Left lung (tissue), 10 donors: ENCODE measurements around the gene ARL10. TPM values are rescaled to one million over a fixed set of nuclear protein-coding genes. Genes with fewer than 3 reads are reported as not detected.

Experiments
- ATAC-seq: fragments of 200-7000 bp; cut with Tn5 transposase; one replicate; pipeline ENCODE4 v1.9.1; 2020; ENCODE audit warnings: moderate library complexity
- DNase-seq, 4 donors: peaks; one replicate each; pipeline ENCODE4 v3.0.0-alpha.2; 2013 to 2020
- H3K27ac ChIP-seq, 2 donors: fragments of 200-600 bp; sonication (generic) in 1 of 2; one replicate each; pipeline versions ENCODE4 v1.5.0 to v1.8.0; 2020 to 2021
- H3K27me3 ChIP-seq, 2 donors: fragments of 200-600 bp; sonication (generic) in 1 of 2; one replicate each; pipeline versions ENCODE4 v1.5.0 to v1.8.0; 2020 to 2021
- H3K36me3 ChIP-seq, 2 donors: fragments of 200-600 bp; sonication (generic) in 1 of 2; one replicate each; pipeline versions ENCODE4 v1.5.0 to v1.8.0; 2020 to 2021
- H3K4me1 ChIP-seq, 2 donors: fragments of 200-600 bp; one replicate each; pipeline ENCODE4 v1.8.0; 2021
- H3K4me3 ChIP-seq, 2 donors: fragments of 200-600 bp; sonication (generic) in 1 of 2; one replicate each; pipeline versions ENCODE4 v1.5.0 to v1.8.0; 2020 to 2021; ENCODE audit warnings: mild to moderate bottlenecking in 1 of 2
- H3K9me3 ChIP-seq, 2 donors: fragments of 200-600 bp; sonication (generic) in 1 of 2; one replicate each; pipeline versions ENCODE4 v1.5.0 to v1.8.0; 2020 to 2021
- intact Hi-C, 2 donors: fragments of 100-400 bp; cut with DNase I; formaldehyde crosslinking; loops; one replicate each; pipeline versions ENCODE4 v1.11.2 to v1.14.2; 2022
- polyA plus RNA-seq, 6 donors: library from polyadenylated mRNA; unstranded; fragments of 120-200 nt; gene quantifications; one replicate each; pipeline ENCODE4 v1.2.1, GENCODE V29; 2013; ENCODE audit not compliant: insufficient read length in 6 of 6
- total RNA-seq, 2 donors: library from RNA; stranded (reverse); fragmentation: NEBNext Ultra II Directional; extraction: Animal tissue kit (Norgen Biotek cat#: 25700); gene quantifications; one replicate each; pipeline ENCODE4 v1.2.1, GENCODE V29; 2021
- TF ChIP-seq, protein P1 (sequence below), 2 donors: fragments of 200-600 bp; sonication (generic) in 1 of 2; IDR thresholded peaks; one replicate each; pipeline versions ENCODE4 v1.5.0 to v1.8.0; 2021; ENCODE audit warnings: antibody characterized with exemption in 2 of 2
- donor health status: DM: no; HTN: yes; CAD: no.
- donor health status: DM: no; HTN: no; CAD: no.

ARL10 gene
- total and polyA plus RNA-seq, 8 donors: 6.0 to 20.1 (median 18.2) TPM

DNA sequence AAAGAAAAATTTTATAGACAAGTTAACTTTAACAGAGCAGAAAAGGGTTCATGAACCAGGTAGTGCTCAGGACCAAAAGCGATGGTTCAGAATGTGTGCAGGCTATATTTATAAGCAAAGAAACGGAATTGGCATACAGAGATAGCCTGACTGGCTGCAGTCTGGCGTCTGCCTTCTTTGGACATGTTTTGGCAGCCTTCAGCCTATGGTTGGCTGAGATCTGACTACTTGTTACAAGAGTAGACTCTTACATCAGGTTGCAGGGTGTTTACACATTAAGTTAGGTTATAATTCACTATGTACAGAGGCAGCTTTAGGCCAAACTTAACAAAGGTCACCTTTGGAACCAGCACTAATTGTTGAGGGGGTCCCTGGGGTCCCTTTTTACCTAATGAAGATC, 16.1 kb downstream of the ARL10 start:
- no peak for ATAC-seq
- Histone ChIP-seq H3K36me3 (peaks cover 0 to 51% of the 10 kb centered on the region in 2 donors), H3K4me1 (peaks cover 0 to 11% of the 10 kb centered on the region in 2 donors), H3K4me3 (no peak overlapping the region), H3K9me3 (no peaks in the 10 kb centered on the region), H3K27me3 (no peaks in the 10 kb centered on the region), H3K27ac (no peak overlapping the region)
- TF ChIP-seq, protein P1, sequence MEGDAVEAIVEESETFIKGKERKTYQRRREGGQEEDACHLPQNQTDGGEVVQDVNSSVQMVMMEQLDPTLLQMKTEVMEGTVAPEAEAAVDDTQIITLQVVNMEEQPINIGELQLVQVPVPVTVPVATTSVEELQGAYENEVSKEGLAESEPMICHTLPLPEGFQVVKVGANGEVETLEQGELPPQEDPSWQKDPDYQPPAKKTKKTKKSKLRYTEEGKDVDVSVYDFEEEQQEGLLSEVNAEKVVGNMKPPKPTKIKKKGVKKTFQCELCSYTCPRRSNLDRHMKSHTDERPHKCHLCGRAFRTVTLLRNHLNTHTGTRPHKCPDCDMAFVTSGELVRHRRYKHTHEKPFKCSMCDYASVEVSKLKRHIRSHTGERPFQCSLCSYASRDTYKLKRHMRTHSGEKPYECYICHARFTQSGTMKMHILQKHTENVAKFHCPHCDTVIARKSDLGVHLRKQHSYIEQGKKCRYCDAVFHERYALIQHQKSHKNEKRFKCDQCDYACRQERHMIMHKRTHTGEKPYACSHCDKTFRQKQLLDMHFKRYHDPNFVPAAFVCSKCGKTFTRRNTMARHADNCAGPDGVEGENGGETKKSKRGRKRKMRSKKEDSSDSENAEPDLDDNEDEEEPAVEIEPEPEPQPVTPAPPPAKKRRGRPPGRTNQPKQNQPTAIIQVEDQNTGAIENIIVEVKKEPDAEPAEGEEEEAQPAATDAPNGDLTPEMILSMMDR (IDR thresholded peaks at IDR 0.05): no peak
- no peak for DNase-seq
- intact Hi-C loops: no loop called here

DNA sequence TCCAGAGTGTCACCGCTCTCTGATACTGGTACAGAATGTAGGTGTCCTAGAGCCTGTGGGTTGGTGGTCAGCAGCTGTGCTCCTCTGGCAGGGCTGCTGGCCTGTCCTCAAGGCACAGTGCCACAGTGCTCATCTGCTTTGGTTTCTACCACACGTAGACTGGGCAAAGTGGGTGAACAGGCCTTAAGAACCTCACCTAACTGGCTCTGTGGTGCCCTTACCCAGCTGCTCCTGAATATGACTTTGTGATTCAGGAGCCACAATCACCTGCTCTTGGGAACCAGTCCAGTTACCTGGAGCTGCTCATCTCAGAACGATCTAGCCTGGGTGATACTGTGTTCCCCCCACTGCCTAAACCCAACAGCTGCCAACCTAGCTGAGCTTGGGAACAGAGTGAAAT, 16.7 kb downstream of the ARL10 start:
- H3K27ac ChIP-seq: no peak overlapping the region
- ATAC-seq (no peak), DNase-seq (no peak)
- no peak overlapping the region for H3K4me3 ChIP-seq
- H3K4me1 ChIP-seq: peaks cover 2 to 16% of the 10 kb centered on the region in 2 donors
- TF ChIP-seq, protein P1 (IDR thresholded peaks at IDR 0.05): no peak
- H3K27me3 ChIP-seq: no peaks in the 10 kb centered on the region
- peaks cover 0 to 51% of the 10 kb centered on the region in 2 donors for H3K36me3 ChIP-seq
- intact Hi-C loops: no loop called here
- no peaks in the 10 kb centered on the region for H3K9me3 ChIP-seq

DNA sequence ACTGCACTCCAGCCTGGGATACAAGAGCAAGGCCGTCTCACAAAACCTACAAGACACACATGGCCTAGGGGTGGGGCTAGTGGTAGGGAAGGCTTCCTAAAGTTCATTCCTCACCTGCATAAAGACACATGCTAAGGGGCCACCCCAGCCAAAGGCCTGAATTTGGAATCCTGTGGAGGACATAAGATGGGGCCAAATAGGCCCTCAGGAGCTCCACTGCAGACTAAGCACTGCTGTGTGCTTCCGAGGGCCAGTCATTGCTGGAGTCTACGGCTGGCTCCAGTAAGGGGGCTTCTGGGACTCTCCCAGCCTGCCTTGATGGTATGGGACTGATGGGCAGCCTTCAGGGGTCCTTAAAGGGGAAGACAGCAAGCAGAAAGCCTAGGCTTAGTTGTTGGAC, 17.4 kb downstream of the ARL10 start:
- ATAC-seq (no peak), DNase-seq (no peak)
- H3K27ac ChIP-seq: no peak overlapping the region
- no peak overlapping the region for H3K4me3 ChIP-seq
- intact Hi-C loops: no loop called here
- no peaks in the 10 kb centered on the region for H3K9me3 ChIP-seq
- peaks cover 0 to 51% of the 10 kb centered on the region in 2 donors for H3K36me3 ChIP-seq
- peaks cover 9 to 24% of the 10 kb centered on the region in 2 donors for H3K4me1 ChIP-seq
- no peaks in the 10 kb centered on the region for H3K27me3 ChIP-seq
- TF ChIP-seq, protein P1 (IDR thresholded peaks at IDR 0.05): no peak

DNA sequence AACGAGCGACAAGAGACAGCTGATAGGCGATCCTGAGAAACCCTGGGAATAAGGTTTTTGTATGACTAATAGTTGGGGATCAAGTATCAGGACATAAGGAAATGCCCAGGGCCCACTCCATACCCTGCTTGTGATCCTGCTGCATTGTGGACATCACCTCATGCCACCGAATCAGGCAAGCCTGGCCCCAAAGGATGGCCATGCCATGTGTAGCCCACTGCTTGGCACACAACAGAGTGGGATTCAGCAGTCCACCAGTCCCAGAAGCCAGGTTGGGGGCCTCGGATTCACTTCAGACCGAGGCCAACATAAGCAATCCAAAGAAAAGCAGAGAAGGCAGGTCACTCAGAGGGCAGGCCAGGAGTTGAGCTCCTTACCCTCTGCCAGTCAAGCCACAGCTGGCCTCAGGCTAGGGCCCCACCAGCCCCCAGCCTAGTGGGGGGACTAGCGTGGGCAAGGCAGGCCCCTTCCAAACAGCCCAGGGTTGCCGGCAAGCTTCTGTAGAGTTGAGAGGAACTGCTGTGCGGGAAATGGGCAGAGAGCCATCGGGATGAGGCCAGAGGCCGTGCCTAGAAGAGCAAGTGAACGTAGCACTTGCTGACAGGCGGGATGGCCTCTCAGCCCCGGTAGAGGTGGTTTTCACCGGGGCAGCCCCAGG, 18.1 kb downstream of the ARL10 start:
- no peak for DNase-seq
- no peak for ATAC-seq
- H3K27ac ChIP-seq: no peak overlapping the region
- H3K9me3 ChIP-seq: no peaks in the 10 kb centered on the region
- peaks cover 10 to 30% of the 10 kb centered on the region in 2 donors for H3K4me1 ChIP-seq
- H3K27me3 ChIP-seq: no peaks in the 10 kb centered on the region
- intact Hi-C loops: no loop called here
- no peak overlapping the region for H3K4me3 ChIP-seq
- TF ChIP-seq, protein P1 (IDR thresholded peaks at IDR 0.05): no peak
- peaks cover 0 to 51% of the 10 kb centered on the region in 2 donors for H3K36me3 ChIP-seq

DNA sequence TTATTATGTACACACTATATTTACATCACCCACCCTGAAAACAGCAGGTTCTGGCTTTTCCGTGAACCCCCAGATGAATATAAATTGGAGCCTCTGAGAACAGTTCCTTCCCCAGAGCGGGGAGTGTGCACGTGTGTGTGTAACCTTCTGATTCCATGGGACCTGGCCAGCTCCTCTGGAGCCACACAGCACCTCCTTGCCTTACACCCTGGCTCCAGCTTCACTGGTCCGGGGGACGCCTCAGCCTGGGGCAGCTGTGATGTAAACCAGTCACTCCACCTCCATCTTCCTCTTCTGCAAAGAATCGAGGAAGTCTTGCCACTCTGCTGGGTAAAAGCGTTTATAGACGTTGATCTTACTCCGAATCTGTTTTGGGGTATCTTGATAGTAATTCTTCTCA, 18.7 kb downstream of the ARL10 start:
- TF ChIP-seq, protein P1 (IDR thresholded peaks at IDR 0.05): no peak
- Histone ChIP-seq H3K27me3 (no peaks in the 10 kb centered on the region), H3K4me1 (peaks cover 10 to 30% of the 10 kb centered on the region in 2 donors), H3K36me3 (peaks cover 0 to 51% of the 10 kb centered on the region in 2 donors), H3K27ac (no peak overlapping the region), H3K4me3 (no peak overlapping the region), H3K9me3 (no peaks in the 10 kb centered on the region)
- intact Hi-C loops: no loop called here
- ATAC-seq (no peak), DNase-seq (no peak)
